ENCODE measurements around the gene SLC44A4.

SLC44A4 gene

DNA sequence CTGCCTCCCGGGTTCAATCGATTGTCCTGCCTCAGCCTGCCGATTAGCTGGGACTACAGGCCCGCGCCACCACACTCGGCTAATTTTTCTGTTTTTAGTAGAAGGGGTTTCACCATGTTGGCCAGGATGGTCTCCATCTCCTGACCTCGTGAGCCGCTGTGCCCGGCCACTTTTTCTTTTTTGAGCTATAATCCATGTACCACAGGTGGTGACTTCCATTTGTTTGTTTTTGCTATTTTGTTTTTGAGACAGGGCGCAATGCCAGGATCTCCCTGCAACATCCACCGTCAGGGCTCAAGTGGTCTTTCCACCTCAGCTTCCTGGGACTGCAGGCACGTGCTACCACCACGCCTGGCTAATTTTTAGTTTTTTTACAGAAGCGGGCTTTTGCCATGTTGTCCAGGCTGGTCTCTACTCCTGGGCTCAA, 42.7 kb downstream of the SLC44A4 start:
- TF ChIP-seq, protein P1, sequence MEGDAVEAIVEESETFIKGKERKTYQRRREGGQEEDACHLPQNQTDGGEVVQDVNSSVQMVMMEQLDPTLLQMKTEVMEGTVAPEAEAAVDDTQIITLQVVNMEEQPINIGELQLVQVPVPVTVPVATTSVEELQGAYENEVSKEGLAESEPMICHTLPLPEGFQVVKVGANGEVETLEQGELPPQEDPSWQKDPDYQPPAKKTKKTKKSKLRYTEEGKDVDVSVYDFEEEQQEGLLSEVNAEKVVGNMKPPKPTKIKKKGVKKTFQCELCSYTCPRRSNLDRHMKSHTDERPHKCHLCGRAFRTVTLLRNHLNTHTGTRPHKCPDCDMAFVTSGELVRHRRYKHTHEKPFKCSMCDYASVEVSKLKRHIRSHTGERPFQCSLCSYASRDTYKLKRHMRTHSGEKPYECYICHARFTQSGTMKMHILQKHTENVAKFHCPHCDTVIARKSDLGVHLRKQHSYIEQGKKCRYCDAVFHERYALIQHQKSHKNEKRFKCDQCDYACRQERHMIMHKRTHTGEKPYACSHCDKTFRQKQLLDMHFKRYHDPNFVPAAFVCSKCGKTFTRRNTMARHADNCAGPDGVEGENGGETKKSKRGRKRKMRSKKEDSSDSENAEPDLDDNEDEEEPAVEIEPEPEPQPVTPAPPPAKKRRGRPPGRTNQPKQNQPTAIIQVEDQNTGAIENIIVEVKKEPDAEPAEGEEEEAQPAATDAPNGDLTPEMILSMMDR (IDR thresholded peaks at IDR 0.05; ENCODE audit: low read depth, low read length, missing control alignments) = no peak
- H3K4me3 ChIP-seq (replicated peaks; ENCODE audit: low read depth, low read length) = peak overlapping the region; percentile 72
- no peak for DNase-seq (ENCODE audit: extremely low read depth, low read depth)

GRCh38 chr6:31834367-31835250, 44.2 kb downstream of the SLC44A4 start:
- TF ChIP-seq, protein P1 (IDR thresholded peaks at IDR 0.05; ENCODE audit: low read depth, low read length, missing control alignments) = no peak
- peak; percentile 62 for DNase-seq (ENCODE audit: extremely low read depth, low read depth)
- peak overlapping the region; percentile 72 for H3K4me3 ChIP-seq (replicated peaks; ENCODE audit: low read depth, low read length)

DNA sequence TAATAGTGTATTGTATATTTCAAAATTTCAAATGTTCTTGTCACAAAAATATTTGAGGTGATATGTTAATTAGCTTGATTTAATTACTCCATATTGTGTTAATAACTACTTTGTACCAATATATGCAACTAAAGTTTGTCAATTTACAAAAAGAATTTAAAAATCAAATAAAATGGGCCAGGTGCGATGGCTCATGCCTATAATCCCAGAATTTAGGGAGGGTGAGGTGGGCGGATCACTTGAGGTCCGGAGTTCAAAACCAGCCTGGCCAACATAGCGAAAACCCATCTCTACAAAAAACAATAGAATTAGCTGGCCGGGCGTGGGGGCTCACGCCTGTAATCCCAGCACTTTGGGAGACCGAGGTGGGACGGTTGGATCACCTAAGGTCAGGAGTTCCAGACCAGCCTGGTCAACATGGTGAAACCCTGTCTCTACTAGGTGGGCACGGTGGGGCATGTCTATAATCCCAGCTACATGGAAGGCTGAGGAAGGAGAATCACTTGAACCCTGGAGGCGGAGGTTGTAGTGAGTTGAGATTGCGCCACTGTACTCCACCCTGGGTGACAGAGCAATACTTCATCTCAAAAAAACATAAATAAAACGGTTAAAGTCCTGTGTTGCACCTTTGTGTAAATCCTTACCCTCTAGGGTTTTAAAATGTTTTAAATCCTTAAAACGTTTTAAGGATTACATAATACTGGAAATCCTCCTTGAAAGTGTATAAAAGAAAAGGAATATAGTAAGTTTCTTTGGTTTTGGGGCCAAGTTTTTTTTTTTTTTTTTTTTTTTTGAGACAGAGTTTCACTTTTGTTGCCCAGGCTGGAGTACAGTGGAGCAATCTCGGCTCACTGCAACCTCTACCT, 47.2 kb downstream of the SLC44A4 start:
- DNase-seq (ENCODE audit: extremely low read depth, low read depth) = no peak
- peak overlapping the region; percentile 76 for H3K4me3 ChIP-seq (replicated peaks; ENCODE audit: low read depth, low read length)
- TF ChIP-seq, protein P1 (IDR thresholded peaks at IDR 0.05; ENCODE audit: low read depth, low read length, missing control alignments) = no peak

DNA sequence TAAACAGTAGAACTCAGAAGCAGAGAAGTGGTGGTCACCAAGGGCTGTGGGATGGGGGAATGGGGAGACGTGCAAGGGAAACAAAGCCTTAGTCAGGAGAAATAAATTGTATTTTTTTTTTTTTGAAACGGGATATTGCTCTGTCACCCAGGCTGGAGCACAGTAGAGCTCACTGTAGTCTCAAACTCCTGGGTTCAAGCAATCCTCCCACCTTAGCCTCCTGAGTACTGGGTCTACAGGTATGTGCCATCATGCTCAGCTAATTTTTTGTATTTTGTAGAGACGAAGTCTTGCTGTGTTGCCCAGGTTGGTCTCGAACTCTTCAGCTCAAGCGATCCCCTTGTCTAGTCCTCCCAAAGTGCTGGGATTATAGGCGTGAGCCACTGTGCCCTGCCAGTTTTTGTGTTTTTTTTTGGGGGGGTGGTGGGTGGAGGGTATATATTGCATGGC, 47.9 kb downstream of the SLC44A4 start:
- DNase-seq (ENCODE audit: extremely low read depth, low read depth) = no peak
- TF ChIP-seq, protein P1 (IDR thresholded peaks at IDR 0.05; ENCODE audit: low read depth, low read length, missing control alignments) = no peak
- H3K4me3 ChIP-seq (replicated peaks; ENCODE audit: low read depth, low read length) = peak overlapping the region; percentile 76

- TF ChIP-seq, protein P1 (IDR thresholded peaks at IDR 0.05; ENCODE audit: low read depth, low read length, missing control alignments) = peak; percentile 6
- H3K4me3 ChIP-seq (replicated peaks; ENCODE audit: low read depth, low read length) = peak overlapping the region; percentile 76
- no peak for DNase-seq (ENCODE audit: extremely low read depth, low read depth)
Measured at GRCh38 chr6:31829633-31830283, 49.0 kb downstream of the SLC44A4 start.
